Putamen (tissue), 1 donor: ENCODE measurements around the gene SNRNP27.
"Not testable (repeated sequence)": the region's sequence is repeated elsewhere in the genome, so short reads cannot be mapped to it uniquely, and the experiment has no call there.

ENCODE experiments used
- DNase-seq: peaks from one replicate; pipeline ENCODE4 v3.0.0-alpha.2; 2016; ENCODE audit warnings: low spot score

SNRNP27 gene, protein sequence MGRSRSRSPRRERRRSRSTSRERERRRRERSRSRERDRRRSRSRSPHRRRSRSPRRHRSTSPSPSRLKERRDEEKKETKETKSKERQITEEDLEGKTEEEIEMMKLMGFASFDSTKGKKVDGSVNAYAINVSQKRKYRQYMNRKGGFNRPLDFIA

GRCh38 chr2:69893684-69894551 is at the start of gene SNRNP27:
SNRNP27 (plus strand) TSS chr2:69893956; CDS start chr2:69893985, 29 bp downstream.
- peak; percentile 79 for DNase-seq

GRCh38 chr2:69843993-69844392 is 49.8 kb upstream of the SNRNP27 start:
- DNase-seq = no peak

GRCh38 chr2:69844560-69844959 is 49.2 kb upstream of the SNRNP27 start:
- no peak for DNase-seq

- DNase-seq = no peak
Observed at GRCh38 chr2:69846182-69847067, 47.3 kb upstream of the SNRNP27 start.

DNA sequence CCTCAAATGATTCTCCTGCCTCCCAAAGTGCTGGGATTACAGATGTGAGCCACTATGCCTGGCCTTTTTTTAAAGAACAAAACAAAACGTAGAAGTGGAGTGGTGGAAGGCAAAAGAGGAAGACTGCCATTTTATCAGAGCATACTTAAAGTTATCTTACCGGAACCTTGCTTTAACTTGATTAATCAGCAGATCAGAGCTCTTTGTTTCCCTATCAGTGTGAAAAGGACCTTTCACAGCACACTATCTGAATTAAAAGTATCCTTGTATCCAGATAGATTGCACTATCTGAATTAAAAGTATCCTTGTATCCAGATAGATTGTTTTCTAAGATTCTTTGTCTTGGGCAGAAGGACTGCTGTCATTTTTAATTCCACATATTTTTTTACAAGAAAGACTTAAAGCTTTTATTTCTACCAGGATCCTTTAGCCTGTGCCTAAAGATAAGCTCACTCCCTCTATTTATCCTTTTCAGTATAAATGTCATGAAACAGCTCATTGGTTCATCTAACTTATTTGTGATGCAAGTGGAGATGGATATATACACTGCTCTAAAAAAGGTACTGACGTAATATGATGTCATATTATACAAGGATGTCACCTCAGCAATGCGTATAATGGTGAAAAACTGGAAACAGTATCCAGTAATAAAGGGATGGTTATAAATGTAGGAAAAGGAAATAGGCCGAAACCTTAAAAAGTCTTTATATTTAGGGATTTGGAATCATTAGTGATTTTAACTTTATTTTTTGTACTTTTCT is 46.5 kb upstream of the SNRNP27 start:
- DNase-seq = no peak

DNA sequence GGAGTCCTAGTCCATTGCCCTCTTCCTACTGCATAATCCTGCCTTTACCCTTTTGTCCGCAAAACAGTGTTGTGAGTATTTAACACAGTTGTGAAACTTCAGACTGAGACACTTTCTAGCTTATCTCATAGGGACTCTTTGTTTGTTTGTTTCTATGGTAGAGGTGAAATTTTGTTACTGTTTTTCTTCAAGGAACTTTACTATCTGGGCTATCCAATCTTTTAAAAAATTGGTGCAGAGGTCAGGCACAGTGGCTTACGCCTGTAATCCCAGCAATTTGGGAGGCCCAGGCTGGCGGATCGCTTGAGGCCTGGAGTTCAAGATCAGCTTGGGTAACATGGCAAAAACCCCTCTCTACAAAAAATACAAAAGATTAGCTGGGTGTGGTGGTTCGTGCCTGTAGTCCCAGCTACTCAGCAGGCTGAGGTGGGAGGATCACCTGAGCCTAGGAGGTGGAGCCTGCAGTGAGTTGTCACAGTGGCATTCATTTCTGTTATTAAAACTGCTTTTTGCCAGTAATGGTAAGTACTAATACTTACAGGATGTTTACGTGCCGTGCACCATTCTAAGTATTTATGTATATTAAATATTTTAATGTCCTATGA is 45.5 kb upstream of the SNRNP27 start:
- no peak for DNase-seq

GRCh38 chr2:69858261-69858660 is 35.5 kb upstream of the SNRNP27 start:
- no peak for DNase-seq

- DNase-seq = no peak
Observed at GRCh38 chr2:69863298-69863697, 30.5 kb upstream of the SNRNP27 start.

DNA sequence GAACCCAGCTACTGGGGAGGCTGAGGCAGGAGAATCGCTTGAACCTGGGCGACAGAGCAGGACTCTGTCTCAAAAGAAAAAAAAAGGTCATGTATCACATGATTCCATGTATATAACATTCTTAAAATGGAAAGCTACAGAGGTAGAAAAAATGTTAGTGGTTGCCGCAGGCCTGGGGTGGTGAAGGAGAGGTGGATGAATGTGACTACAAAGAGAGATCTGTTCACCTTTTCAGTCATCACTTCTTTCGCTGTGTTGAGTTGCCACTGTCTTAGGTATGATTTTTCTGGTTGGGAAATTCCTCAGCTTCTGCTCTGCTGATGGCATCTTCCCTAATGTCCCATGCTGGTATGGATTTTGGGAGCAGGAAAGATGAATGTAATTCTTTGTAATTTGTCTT is 5.3 kb upstream of the SNRNP27 start:
- DNase-seq = no peak

- DNase-seq = no peak
Observed at GRCh38 chr2:69889302-69889701, 4.5 kb upstream of the SNRNP27 start.

GRCh38 chr2:69890881-69891280 is 2.9 kb upstream of the SNRNP27 start:
- DNase-seq = no peak

DNA sequence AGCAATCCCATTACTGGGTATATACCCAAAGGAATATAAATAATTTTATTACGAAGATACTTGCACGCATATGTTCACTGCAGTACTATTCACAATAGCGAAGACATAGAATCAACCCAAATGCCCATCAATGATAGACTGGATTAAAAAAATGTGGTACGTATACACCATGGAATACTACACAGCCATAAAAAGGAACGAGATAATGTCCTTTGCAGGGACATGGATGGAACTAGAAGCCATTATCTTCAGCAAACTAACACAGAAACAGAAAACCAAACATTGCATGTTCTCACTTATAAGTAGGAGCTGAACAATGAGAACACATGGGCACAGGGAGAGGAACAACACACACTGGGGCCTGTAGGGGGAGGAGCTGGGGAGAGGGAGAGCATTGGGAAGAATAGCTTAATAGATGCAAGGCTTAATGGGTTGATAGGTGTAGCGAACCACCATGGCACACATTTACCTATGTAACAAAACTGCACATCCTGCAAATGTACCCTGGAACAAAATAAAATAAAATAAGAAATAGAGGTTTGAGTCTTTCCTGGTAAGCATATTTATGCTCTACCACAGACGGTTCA is 825 bp upstream of the SNRNP27 start:
- not testable (repeated sequence) for DNase-seq

DNA sequence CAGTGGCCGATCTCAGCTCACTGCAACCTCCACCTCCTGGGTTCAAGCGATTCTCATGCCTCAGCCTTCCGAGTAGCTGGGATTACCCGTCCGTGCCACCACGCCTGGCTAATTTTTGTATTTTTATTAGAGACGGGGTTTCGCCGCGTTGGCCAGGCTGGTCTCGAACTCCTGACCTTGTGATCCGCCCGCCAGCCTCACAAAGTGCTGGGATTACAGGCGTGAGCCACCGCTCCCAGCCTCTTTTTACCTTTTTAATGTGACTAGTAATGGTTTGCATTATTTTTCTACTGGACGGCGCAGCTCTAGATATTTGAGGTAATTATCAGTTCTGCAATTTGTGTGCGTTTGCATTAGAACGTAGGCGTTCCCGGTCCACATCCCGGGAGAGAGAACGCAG is 981 bp downstream of the SNRNP27 start:
- DNase-seq = not testable (repeated sequence)

DNA sequence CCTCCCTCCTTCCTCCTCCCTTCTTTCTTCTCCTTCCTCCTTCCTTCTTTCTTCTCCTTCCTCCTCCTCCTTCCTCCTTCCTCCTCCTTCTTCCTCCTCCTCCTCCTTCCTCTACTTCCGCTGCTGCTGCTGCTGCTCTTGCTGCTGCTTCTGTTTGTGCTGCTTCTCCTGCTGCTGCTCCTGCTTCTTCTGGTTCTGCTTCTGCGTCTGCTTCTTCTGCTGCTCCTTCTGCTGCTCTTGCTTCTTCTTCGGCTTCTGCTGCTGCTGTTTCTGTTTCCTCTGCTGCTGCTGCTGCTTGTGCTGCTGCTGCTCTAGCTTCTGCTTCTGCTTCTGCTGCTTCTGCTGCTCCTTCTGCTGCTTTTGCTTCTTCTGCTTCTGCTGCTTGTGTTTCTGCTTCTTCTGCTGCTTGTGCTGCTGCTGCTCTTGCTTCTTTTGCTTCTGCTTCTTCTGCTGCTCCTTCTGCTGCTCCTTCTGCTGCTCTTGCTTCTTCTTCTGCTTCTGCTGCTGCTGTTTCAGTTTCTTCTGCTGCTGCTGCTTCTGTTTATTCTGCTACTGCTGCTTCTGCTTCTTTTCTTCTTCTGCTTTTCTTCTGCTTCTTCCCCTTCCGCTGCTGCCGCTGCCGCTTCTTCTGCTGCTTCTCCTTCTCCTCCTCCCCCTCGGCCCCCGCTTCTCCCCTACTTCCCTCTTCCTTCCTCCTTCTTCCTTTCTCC is 8.6 kb downstream of the SNRNP27 start:
- no peak for DNase-seq

- DNase-seq = no peak
Observed at GRCh38 chr2:69907216-69907615, 13.5 kb downstream of the SNRNP27 start.

DNA sequence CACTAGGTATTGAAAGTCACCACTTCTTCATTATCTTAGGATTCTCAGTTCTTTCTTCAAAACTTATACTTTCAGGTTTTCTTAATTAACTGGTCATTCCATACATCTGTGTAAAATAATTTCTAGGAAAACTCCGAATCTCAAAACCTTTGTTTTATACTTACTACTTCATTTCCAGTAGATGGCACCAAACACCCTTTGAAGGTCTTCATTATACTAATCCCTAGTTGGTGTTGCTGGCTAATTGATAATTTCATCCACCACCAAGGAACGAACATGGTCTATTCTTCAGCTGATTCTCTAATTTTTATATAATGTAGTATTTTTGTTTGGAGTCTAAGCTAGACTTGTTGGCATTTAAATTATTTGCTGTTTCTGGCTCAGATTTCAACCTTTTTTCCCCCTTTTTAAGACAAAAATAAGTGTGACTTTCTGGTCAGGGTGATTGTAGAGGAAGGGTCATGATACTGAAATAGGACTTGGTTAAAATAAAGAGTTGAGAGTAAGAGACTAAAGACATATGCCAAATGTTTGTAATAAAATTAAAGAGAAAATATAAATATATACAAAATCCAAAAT is 18.3 kb downstream of the SNRNP27 start:
- DNase-seq = peak; percentile 73

DNA sequence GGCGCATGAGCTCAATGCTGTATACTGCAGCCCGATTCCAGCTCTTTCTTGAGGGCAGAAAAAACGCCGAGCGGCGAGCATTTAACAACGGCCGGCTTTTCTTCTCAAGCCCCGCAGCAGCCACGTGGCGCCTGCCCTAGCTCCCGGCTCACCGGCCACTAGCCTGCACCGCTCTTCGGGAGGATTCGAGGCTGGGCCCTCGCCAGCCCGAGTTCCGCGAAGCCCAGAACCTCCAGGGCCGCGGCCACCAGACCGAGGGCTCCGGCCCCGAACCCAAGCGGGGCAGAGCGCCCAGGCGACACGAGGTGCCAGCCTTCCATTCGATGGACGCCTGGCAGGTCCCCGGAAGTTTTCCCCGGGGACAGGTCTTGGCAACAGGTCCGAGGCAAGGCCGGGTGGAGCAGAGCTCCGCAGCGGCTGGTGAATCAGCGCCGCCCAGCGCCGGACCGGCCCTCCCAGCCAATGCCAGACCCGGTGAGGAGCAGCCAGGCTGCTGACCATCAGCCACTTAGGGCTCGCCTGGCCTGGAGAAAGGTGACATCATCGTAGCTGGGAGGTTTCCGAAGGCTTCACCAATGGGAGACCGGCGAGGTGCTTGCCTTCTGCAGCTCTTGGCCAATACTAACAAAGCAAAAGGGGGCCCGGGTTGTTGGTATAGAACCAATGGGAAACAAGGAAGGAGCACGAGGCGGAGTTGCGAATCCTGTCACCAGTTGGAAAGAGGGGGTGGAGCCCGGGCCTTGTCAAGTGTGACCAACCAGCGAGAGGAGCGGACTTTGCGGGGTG is 20.6 kb downstream of the SNRNP27 start:
- peak; percentile 100 for DNase-seq

- no peak for DNase-seq
Observed at GRCh38 chr2:69914950-69915945, 21.5 kb downstream of the SNRNP27 start, which contains the start of gene MXD1. MXD1 (plus strand) TSS chr2:69915109; CDS start chr2:69915331, 222 bp downstream.
